HEK293T (cell line): ENCODE results near the gene OVOL1.

ENCODE experiments used
- BHLHE40 ChIP-seq: fragments of 450-650 bp; IDR thresholded peaks from 2 replicates; pipeline ENCODE4 v1.6.1; 2016; ENCODE audit warnings: mild to moderate bottlenecking, moderate library complexity, borderline replicate concordance
- ELF4 ChIP-seq: fragments of 450-650 bp; IDR thresholded peaks from 2 replicates; pipeline ENCODE4 v1.6.1; 2017; ENCODE audit warnings: antibody characterized with exemption
- FOXA1 ChIP-seq: fragments of 450-650 bp; IDR thresholded peaks from 2 replicates; pipeline ENCODE4 v1.6.1; 2016; ENCODE audit warnings: mild to moderate bottlenecking
- FOXM1 ChIP-seq: fragments of 450-650 bp; IDR thresholded peaks from 2 replicates; pipeline ENCODE4 v1.6.1; 2017; ENCODE audit warnings: mild to moderate bottlenecking, borderline replicate concordance
- LEF1 ChIP-seq: fragments of 450-650 bp; IDR thresholded peaks from 2 replicates; pipeline ENCODE4 v1.6.1; 2017; ENCODE audit warnings: mild to moderate bottlenecking, borderline replicate concordance
- SP1 ChIP-seq: fragments of 450-650 bp; IDR thresholded peaks from 2 replicates; pipeline ENCODE4 v1.6.1; 2017
- SUZ12 ChIP-seq: fragments of 450-650 bp; IDR thresholded peaks from 2 replicates; pipeline ENCODE4 v1.6.1; 2016; ENCODE audit warnings: mild to moderate bottlenecking
- TARDBP ChIP-seq: fragments of 450-650 bp; IDR thresholded peaks from 2 replicates; pipeline ENCODE4 v1.6.1; 2016
- ZNF384 ChIP-seq: fragments of 450-650 bp; IDR thresholded peaks from 2 replicates; pipeline ENCODE4 v1.6.1; 2016

DNA sequence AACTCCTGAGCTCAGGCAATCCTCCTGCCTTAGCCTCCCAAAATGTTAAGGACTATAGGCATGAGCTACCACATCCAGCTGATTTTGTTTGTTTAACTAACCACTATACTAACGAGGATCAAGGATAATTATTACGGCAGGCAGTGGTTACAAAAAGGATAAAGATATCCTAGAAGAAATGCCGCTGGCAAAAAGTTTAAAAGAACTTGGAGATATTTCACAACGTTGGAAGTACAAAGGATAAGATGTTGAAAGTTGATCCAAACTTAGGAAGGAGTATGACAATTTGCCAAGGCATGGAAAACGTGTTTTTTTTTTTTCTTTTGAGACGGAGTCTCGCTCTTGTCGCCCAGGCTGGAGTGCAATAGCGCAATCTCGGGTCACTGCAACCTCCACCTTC, 19.5 kb upstream of the OVOL1 start:
- TF ChIP-seq SP1: no peak
- no peak for TF ChIP-seq ELF4
- no peak for TF ChIP-seq LEF1
- no peak for TF ChIP-seq SUZ12
- no peak for TF ChIP-seq TARDBP
- TF ChIP-seq ZNF384: no peak
- no peak for TF ChIP-seq BHLHE40
- no peak for TF ChIP-seq FOXM1
- TF ChIP-seq FOXA1: no peak
